Measurements from ENCODE around the gene PRTN3. TPM values are rescaled to one million over a fixed set of nuclear protein-coding genes. Genes with fewer than 3 reads are reported as not detected.

Gene PRTN3
- 2.0 TPM in 1 of 2 replicates, not detected in the other for total RNA-seq

GRCh38 chr19:840519-841206 is at the start of gene PRTN3:
Gene PRTN3, plus strand, starts transcription at chr19:840999. Its CDS starts 10 bp downstream, at chr19:841009.

GRCh38 chr19:796692-797527 is 43.9 kb upstream of the PRTN3 start, which contains the start of gene PTBP1:
Gene PTBP1, plus strand, starts transcription at chr19:797452. Its CDS starts 46 bp downstream, at chr19:797498.

GRCh38 chr19:821825-822503 is 18.8 kb upstream of the PRTN3 start, which contains the start of gene PLPPR3:
Gene PLPPR3, minus strand, starts transcription at chr19:821955. Its CDS starts 396 bp downstream, at chr19:821559.

GRCh38 chr19:827710-828321 is 13.0 kb upstream of the PRTN3 start, which contains the start of gene AZU1:
Gene AZU1, plus strand, starts transcription at chr19:827837. Its CDS starts 10 bp downstream, at chr19:827847.

GRCh38 chr19:852136-853013 is 11.6 kb downstream of the PRTN3 start, which contains the start of gene ELANE:
Gene ELANE, plus strand, starts transcription at chr19:852303. Its CDS starts 26 bp downstream, at chr19:852329.

GRCh38 chr19:858868-859843 is 18.4 kb downstream of the PRTN3 start, which contains the start of gene CFD:
Gene CFD, plus strand, starts transcription at chr19:859664. Its CDS starts 26 bp downstream, at chr19:859690.

GRCh38 chr19:892894-893689 is 52.3 kb downstream of the PRTN3 start, which contains the start of the genes MED16 and RNU6-9:
Gene MED16, minus strand, starts transcription at chr19:893187. Its CDS starts 2,056 bp downstream, at chr19:891131.
Gene RNU6-9, plus strand, starts transcription at chr19:893484.

Other genes with a start within 250 kb of the PRTN3 start
- gene POLRMT, start 207.5 kb upstream of the PRTN3 start, total RNA-seq: 18.2 and 21.0 TPM in 2 replicates
- gene FGF22, start 201.1 kb upstream of the PRTN3 start, total RNA-seq: 0.26 TPM in 1 of 2 replicates, not detected in the other
- 45.9 and 58.9 TPM in 2 replicates for gene RNF126, start 177.8 kb upstream of the PRTN3 start, total RNA-seq
- gene FSTL3, start 164.6 kb upstream of the PRTN3 start, total RNA-seq: 280 and 441 TPM in 2 replicates
- not detected in 2 replicates for gene PRSS57, start 145.5 kb upstream of the PRTN3 start, total RNA-seq
- 140 and 141 TPM in 2 replicates for gene PALM, start 132.1 kb upstream of the PRTN3 start, total RNA-seq
- not detected in 2 replicates for gene MISP, start 89.9 kb upstream of the PRTN3 start, total RNA-seq
- 130 and 227 TPM in 2 replicates for gene PTBP1, start 43.5 kb upstream of the PRTN3 start, total RNA-seq
- gene PLPPR3, start 19.0 kb upstream of the PRTN3 start, total RNA-seq: 0.09 and 1.6 TPM in 2 replicates
- not detected in 2 replicates for gene AZU1, start 13.2 kb upstream of the PRTN3 start, total RNA-seq
- 3.4 and 8.4 TPM in 2 replicates for gene ELANE, start 11.3 kb downstream of the PRTN3 start, total RNA-seq
- 190 and 206 TPM in 2 replicates for gene CFD, start 18.7 kb downstream of the PRTN3 start, total RNA-seq
- gene MED16, start 52.2 kb downstream of the PRTN3 start, total RNA-seq: 42.2 and 44.2 TPM in 2 replicates
- not detected in 2 replicates for gene RNU6-9, start 52.5 kb downstream of the PRTN3 start, total RNA-seq
- gene R3HDM4, start 72.2 kb downstream of the PRTN3 start, total RNA-seq: 41.7 and 52.9 TPM in 2 replicates
- not detected in 2 replicates for gene KISS1R, start 76.3 kb downstream of the PRTN3 start, total RNA-seq
- gene ARID3A, start 85.0 kb downstream of the PRTN3 start, total RNA-seq: 4.1 and 7.2 TPM in 2 replicates
- 41.4 and 55.8 TPM in 2 replicates for gene WDR18, start 143.3 kb downstream of the PRTN3 start, total RNA-seq
- 0.70 and 1.4 TPM in 2 replicates for gene GRIN3B, start 159.4 kb downstream of the PRTN3 start, total RNA-seq
- 158 and 167 TPM in 2 replicates for gene TMEM259, start 180.1 kb downstream of the PRTN3 start, total RNA-seq
- not detected in 2 replicates for gene RNU6-2, start 180.5 kb downstream of the PRTN3 start, total RNA-seq
- 279 and 398 TPM in 2 replicates for gene CNN2, start 185.6 kb downstream of the PRTN3 start, total RNA-seq
- gene ABCA7, start 199.1 kb downstream of the PRTN3 start, total RNA-seq: 3.1 and 3.3 TPM in 2 replicates
- 0.26 and 0.47 TPM in 2 replicates for gene ARHGAP45, start 226.2 kb downstream of the PRTN3 start, total RNA-seq

Data from pericardium fibroblast (primary cell).